ENCODE results near the gene TSPAN18. TPM values are rescaled to one million over a fixed set of nuclear protein-coding genes. Genes with fewer than 3 reads are reported as not detected.

TSPAN18 gene
- total RNA-seq, 1 donor from 2014 or later = 44.9 TPM

DNA sequence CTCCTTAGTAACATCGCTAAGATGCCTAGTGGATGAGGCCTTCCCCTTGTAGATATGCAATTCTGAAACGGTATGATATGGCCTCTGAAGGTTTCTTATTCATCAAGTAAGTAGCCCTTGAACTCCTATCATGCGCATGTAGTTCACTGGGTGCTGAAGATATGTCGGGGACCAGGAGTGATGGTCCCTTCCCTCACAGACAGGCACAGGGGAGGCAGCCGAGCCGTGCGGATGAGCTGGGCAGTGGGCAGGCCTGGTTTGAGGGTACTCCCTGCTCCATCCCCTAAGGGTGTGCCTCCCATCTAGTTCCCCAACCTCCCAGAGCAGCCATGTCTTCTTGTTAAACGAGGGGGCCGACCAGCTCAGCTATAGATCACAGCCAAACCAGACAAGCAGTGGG is 183.8 kb downstream of the TSPAN18 start:
- intact Hi-C loops (cut with micrococcal nuclease) = loop anchor here (2.0 to 5.0 kb wide), 3 partner anchors 133 to 818 kb away; no protein-coding TSS in a partner anchor

DNA sequence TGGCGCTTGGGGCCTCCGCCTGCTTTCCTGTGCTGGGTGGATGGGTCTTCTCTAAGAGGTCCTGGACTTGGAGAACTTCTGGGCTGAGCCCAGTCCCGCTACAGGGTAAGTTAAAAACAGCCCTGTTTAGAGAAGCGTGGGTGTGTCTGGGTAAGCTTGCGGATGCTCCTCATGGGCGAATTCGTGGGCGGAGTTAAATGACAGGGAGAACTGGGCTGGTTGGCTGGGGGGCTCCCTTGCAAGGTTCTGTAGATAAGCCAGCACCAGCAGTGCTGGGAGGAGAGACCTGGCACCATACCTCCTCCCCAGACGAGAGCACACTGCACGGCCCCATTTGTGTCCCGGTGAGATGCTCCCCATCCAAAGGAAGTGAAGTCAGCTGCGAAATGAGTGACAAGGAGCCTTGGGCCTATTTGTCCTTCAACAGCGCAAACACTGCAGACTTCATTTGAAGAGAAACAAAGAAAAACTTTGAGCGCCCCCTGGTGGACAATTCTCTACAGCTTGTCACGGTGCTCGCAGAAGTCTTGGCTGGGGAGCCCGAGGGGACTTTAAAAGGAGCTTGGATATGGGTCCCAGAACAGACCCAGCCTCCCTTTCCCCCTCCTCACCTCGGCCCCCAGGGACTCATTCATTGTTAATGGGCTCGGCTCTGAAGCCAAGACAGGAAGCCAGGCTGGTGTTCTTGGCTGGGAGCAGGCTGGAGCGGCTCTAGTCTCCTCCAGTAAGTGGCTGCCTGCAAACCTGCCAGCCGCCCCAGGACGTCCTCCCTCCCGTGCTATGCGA is 184.5 kb downstream of the TSPAN18 start:
- intact Hi-C loops (cut with micrococcal nuclease) = loop anchor here (1.0 to 5.0 kb wide), 9 partner anchors 17 to 819 kb away; no protein-coding TSS in a partner anchor

DNA sequence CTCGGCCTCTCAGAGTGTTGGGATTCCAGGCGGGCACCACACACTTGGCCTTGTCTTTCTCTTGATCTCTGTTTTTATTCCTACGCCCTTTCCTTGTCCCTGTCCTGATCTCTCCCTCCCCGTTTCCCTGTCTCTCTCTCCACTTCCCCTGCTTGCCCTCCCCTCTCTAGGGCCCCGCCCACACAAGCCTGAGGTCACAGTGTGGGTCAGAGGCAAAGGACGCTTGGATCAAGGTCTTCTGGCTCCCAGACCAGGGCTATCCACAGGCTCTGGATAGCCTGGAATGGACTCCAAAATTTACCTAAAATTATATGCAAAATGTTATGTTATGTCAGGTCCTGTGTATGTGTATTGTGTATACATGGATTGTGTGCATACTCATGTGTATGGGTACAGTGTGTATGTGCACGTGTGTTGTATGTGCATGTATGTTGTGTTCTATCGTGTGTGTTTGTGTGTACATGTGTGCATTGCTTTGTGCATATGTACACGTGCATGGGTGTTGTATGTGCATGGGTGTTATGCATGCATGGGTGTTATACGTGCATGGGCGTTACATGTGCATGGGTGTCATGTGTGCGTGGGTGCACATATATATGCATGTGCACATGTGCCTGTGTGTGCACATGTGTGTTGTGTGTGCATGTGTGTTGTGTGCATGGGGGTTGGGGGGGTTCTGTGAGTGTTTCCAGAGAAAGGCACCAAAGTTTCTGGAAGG is 185.7 kb downstream of the TSPAN18 start:
- intact Hi-C loops (cut with micrococcal nuclease) = loop anchor here (5.0 kb wide), 2 partner anchors 135 to 820 kb away; no protein-coding TSS in a partner anchor

DNA sequence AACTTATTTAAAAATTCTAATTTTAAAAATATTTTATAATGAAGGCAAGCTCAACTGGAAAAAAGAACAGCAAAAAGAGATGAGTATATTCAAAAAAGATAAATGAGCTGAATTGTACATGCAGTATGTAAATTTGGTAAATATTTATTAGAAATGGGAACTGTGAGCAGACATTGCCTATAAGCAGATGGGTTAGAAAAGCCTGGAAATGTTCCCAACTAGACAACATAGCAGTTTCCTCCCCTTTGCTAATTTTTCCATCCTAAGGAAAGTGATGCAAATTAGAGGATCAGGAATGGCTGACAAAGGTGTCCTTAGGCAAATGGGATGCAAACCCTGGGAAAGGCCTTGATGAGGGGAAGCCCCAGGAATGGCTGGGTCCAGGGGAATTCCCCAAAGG is 186.7 kb downstream of the TSPAN18 start:
- intact Hi-C loops (cut with micrococcal nuclease) = loop anchor here (5.0 kb wide), 2 partner anchors 136 to 821 kb away; no protein-coding TSS in a partner anchor

DNA sequence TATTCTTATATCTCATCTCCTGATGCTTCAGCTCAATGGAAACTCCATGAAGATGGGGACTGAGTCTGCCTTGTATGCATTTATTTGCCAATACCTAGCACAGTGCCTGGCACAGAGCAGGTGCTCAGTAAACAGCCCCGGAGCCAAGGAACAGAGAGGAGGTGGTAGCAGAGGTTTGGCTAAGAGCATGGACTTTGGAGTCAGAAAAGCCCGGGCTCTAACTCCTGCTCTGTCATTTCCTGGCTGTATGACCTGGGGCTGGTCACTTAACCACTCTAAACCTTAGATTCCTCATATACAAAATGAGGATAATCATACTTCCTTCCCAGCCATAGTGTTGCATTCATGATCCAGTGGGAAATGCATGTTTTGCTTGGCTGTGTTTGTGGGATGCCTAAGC is 187.3 kb downstream of the TSPAN18 start:
- intact Hi-C loops (cut with micrococcal nuclease) = loop anchor here (5.0 kb wide), 2 partner anchors 137 to 822 kb away; no protein-coding TSS in a partner anchor

DNA sequence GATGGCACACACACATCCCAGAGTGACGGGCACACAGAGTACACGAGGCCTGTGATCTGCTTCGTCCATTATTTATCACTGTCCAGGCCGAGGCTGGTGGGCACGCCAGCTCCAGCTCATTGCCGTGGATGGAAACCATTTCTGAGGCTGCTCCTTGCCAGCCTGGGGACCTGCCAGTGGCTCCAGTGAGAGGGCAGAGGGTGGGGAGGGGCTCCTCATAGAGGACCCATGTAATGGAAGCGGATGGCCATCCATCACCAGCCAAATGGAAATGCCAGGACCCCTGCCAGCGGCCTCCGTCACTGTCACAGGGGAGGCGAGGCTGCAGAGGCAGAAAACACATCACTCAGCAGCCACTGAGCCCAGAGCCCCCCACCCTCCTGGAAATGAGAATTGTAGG is 188.2 kb downstream of the TSPAN18 start:
- intact Hi-C loops (cut with micrococcal nuclease) = no loop called here

DNA sequence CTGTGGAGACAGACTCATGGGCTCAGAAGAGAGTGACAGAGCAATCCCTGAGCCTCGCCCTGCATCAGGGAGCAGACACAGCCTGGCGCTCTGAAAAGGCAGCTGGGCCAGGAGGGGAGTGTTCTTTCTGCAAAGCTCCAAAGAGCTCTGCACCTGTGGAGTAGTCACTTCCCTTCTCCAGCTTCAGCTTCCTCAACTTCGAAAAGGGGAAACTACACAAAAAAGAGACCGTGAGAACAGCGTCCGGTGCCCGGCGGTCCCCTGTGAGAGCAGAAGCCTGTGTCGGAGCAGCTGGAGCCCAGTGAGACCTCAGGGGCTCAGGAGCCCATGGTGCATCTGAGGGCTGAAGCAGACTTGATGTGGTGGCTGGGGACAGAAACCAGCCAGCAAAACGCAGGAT is 188.9 kb downstream of the TSPAN18 start:
- intact Hi-C loops (cut with micrococcal nuclease) = no loop called here

DNA sequence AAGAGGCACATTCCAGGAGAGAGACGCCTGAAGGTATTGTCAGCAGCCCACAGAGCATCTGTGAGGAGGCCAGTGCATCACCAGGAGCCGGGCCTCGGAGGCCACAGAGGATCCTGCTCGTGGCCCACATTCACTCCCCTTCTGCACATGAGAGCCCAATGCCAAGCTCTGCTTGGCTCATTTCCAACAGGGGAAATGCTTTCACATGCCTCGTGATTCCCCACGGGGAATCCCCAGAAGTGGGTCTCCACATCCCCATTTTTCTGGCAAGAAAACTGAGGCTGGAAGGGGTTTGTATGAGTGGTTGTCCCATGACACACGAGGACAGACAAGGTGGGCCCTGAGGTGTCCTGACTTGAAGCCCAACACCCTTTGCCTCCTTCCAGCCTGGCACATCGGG is 189.6 kb downstream of the TSPAN18 start:
- intact Hi-C loops (cut with micrococcal nuclease) = no loop called here

DNA sequence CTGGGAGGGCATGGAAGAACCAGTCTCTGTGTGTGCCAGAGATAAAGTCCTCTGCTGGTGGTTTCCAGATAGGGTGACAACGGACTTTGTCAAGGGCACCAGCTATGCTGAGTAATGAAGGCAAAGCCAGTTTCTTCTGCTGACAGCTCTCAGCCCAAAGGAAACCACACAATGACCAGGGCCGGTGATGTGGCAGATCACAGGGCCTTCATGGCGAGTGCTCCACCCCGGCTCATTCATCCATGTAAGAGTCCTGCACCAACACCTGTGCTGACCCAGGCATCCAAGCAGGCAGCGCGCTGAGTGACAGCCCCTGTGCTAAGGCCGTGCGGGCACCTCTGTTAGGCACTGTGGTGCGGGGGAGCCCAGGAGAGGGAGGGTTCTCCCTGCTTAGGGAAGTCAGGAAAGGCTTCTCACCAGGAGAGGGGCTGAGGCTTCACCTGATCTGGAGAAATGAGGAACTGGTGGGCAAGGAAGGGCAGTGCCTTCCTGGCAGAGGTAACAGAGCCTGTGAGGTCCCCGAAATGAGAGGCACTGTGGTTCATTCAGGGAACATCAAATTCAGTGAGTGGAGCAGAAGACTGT is 190.1 kb downstream of the TSPAN18 start:
- intact Hi-C loops (cut with micrococcal nuclease) = no loop called here

DNA sequence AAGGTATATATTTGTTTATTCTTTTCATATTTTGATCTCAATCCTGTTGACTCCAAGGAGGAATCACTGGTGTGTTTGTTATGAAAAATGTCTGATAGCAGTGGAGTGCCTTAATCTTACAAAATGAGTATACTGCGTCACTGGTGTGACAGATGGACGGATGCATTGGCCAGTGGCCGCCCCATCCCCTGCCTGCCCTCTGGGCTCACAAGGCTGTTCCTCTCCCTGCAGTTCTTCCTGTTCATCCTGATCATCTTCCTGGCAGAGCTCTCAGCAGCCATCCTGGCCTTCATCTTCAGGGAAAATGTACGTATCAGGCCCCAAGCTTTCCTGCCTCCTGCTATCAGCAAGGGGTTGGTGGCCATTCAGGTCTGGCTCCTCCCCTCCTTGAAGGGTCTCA is 191.0 kb downstream of the TSPAN18 start:
- intact Hi-C loops (cut with micrococcal nuclease) = no loop called here

DNA sequence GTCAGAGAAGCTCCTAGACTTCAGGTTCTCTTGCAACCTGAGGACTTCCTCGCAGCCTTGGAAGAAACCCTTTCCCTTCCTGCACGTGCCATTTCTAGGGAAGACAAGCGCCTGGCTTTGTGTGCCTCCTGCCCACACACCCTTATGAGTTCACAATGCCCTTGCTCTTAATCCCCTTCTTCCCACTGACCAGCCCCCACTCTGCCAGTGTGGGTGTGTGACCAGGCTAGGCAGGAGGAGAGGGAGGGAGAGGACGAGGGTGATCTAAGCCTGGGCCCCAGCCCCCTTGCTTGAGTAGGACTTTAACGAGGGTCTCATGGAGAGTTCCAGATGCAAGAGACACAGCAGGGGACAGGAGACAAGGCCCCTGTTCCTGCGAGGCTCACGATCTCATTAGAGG is 193.7 kb downstream of the TSPAN18 start:
- intact Hi-C loops (cut with micrococcal nuclease) = no loop called here

DNA sequence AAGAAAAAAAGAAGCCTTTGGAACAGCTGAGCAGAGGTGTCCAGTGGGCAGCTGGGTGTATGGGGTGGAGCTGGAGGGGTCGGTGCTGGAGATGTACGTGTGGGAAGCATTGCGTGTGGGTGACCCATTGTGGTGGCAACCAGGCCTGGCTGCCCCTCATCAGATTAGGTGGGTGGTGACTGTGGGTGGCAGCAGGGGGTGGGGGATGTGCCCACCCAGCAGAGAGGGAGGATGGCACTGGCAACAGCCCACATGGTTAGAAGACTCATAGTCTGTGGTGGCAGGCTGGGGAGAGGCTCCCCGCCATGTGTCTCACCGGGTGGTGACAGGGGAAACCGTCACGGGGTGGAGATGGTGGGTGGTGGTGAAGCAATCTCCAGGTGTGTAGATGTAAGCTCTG is 196.4 kb downstream of the TSPAN18 start:
- intact Hi-C loops (cut with micrococcal nuclease) = no loop called here

DNA sequence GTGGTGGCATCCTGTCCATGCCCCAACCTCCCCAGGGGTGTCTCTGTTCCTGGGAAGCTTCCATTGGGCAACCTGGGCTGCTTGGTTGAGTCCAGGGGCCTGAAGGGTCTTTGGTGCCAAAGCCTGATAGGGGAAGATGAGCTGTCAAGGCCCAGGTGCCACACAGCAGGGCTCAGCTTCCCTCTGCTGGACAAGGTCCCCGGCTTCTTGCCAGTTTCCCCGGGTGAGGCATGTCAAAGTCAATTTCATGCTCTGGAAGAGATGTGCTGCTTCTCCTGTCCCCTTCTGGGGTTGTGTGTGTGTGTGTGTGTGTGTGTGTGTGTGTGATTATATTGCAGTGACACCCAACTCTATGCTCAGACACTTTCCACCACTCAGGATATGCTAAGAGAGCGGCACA is 197.0 kb downstream of the TSPAN18 start:
- intact Hi-C loops (cut with micrococcal nuclease) = no loop called here

DNA sequence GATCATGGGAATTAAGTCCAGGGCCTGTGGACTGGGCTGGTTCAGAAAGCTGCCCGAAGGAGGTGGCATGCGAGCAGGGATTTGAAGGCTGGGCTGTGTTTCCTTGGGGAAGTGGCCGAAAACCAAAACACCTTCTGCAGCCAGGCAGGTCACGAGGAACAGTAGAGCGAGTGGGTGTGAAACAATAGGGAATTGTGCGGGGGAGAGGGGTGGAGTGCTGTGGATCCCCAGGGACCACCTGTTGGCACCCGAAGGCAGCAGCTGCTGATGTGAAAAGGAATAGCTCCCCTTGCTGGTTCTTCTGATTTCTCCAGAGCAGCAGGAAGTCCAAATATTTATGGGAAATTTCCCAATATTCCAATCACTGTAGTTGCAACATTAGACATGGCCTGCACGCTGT is 199.3 kb downstream of the TSPAN18 start:
- intact Hi-C loops (cut with micrococcal nuclease) = no loop called here

DNA sequence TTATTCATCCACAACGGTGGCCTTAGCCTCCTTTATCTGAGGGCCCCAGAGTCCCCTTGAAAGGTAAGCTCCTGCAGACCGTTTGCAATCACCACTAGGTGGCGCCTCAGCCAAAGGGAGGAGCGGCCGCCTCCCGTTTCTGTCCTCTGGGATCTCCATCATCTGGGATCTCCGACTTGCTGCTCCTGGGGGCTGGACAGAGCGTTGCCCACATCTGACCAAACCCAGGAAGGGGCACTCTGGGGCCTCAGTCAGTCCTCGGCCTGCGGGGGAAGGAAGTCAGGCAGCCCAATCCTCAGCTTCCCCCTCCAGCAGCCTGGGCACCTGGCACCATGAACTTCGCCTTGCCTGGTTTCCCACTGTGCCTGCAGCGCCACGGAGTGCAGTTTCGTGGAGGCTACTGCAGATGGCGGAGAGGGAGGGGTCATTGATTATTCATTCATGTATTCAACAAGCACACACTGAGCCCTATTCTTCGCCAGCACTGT is 200.5 kb downstream of the TSPAN18 start:
- intact Hi-C loops (cut with micrococcal nuclease) = loop anchor here (1.0 kb wide), 1 partner anchor 176 kb away; no protein-coding TSS in a partner anchor

DNA sequence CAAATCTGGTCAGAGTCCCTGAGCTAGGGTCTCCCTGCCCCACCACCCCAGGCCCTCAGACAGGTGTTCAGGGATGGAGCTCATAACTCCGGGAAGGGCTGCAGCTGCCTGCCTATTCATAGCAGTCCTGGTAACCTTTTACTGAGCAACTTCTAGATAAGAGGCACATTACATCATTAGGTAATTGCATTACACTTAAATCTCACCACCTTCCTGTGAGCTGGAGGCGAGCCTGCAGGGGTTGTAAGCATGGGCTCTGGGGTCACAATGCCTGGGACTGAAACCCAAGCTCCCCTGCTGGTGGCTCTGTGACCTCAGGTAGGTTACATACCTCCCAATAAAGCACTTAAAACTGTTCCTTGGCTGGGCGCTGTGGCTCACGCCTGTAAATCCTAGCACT is 201.4 kb downstream of the TSPAN18 start:
- intact Hi-C loops (cut with micrococcal nuclease) = no loop called here

DNA sequence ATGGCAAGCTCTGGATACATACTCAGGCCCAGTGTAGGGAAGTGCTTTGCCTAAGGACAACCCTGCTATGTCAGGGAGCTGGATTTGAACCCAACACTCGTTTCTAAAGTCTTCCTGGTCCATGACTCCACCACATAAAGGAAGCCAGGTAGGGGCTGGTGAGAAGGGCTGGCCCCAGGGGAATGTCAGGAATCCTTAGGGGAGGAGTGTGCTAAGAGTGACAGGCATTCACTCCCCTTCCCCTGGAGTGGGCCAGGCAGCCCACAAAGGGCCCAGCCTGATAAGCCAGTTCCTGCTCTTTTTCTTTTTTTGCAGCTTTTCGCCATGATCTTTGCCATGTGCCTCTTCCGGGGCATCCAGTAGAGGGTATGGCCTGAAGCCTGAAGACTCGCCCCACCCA is 202.1 kb downstream of the TSPAN18 start:
- intact Hi-C loops (cut with micrococcal nuclease) = no loop called here

DNA sequence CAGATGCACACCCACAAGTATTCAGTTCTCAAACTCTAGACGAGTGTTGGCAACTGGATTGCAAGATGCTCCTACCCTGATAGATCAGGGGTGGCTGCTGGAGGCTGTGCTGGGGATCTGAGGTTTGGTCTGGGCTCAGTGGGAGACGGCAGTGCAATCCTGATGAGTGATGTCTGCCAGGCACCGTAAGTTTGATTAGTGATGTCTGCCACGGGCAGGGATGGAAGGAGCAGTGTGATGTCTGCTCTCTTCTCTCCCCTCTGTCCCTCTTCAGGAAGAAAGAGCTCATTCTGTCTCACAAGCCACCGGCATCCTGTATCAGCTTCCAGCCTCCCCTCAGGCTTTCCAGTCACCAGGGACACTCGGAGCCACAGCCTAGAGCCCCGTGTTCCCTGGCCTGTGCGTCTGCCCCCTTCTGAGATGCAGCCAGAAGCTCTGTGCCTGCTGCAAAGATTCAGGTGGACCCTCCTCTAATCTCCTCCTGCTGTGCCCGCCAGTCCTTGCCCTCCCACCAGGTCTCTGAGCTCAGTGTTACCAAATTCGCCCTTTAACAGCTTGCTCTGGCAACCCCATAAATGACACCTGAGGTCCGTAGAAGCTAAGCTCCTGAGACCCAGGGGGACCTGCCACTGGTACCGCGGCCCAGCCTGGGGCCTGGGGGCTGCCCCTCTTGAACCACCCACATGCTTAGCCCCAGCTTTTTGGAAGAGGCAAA is 204.0 kb downstream of the TSPAN18 start:
- intact Hi-C loops (cut with micrococcal nuclease) = no loop called here

DNA sequence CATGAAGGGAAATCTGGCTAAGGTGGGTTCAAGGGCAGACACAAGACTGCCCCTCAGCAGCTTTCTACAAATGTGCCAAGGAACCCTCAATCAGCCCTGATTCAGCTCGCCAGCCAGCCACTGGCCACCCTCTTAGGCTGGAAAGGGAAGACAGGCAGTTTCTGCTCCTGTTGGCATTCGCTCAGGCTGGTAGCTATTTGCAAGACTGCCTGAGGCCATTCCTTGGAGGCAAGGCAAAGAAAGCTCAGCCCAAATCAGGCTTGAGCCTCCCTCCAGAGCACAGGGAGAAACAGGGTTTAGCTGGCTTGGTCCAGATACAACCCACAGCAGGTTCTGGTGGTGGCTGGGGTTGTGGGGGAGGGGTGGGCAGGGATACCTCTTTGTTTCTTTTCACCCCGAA is 204.7 kb downstream of the TSPAN18 start:
- intact Hi-C loops (cut with micrococcal nuclease) = no loop called here

DNA sequence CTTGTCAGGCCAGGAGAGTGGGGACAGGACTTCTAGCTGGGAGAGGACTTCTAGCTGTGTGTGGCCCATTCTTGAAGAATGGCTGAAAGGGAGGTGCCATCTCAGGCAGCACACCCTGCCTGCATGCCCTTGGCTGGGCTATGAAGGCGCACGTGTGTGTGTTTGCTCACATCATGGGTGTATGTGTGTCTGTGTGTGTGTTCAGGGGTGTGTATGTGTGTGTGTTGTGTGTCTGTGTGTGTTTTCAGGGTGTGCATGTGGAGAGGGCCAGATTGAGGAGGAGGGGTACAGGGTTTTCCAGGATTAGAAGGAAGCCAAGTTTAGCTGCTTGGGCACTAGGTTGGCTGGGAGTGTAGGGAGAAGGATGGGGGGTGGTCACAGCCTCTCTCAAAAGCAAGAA is 207.3 kb downstream of the TSPAN18 start:
- intact Hi-C loops (cut with micrococcal nuclease) = no loop called here

DNA sequence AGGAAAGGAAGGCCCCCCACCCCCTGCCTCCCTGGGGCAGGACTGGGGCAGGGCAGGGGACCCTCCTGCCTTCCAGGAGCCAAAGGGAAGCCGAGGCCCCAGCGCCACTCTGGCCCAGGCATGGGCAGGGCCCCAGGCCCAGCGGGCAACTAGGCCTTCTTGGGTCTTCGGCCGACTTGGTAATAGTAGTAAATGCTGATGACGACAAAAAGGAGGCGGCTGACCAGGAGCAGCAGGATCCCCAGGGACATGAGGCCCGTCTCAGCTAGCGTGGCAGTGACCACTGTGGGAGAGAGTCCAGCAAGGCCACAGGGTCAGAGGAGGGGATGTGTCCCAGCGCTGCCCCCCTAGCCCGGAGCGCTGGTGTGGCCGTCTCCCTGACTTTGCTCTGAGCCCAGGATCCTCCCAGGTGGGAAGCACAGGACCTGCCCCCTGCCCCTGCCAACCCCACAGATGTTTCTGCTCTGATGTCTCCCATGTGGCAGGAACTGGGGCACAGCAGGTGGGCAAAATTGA is 208.0 kb downstream of the TSPAN18 start:
- intact Hi-C loops (cut with micrococcal nuclease) = no loop called here

All from T-helper 1 cell treated with Interleukin-12 subunit alpha and Interleukin-12 subunit beta and Interleukin-4 antibody, amounts not matched to agents 30 ng/mL and 1 ng/mL, for 36 hours (primary cell).